RCC 7860 (cell line): ENCODE data around the gene SLAMF6.
"Not testable (repeated sequence)": the region's sequence is repeated elsewhere in the genome, so short reads cannot be mapped to it uniquely, and the experiment has no call there.

Experiments
- DNase-seq: peaks from one replicate; pipeline ENCODE4 v3.0.0-alpha.2; 2015; ENCODE audit warnings: low spot score
- FAIRE-seq: peaks from 2 replicates; lab custom pipeline; 2012; peaks lifted over from hg19 to GRCh38; lab: Jason Lieb, UNC

Gene SLAMF6

DNA sequence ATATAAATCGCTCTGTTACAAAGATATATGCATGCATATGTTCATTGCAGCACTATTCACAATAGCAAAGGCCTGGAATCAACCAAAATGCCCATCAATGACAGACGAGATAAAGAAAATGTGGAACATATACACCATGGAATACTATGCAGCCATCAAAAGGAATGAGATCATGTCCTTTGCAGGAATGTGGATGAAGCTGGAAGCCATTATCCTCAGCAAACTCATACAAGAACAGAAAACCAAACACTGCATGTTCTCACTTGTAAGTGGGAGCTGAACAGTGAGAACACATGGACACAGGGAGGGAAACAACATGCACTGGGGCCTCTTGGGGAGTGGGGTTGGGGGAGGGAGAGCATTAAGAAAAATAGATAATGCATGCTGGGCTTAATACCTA lies 5.5 kb downstream of the SLAMF6 start:
- not testable (repeated sequence) for DNase-seq, FAIRE-seq

- FAIRE-seq, DNase-seq: not testable (repeated sequence)
Measured at GRCh38 chr1:160515908-160516307, 7.1 kb downstream of the SLAMF6 start.

DNA sequence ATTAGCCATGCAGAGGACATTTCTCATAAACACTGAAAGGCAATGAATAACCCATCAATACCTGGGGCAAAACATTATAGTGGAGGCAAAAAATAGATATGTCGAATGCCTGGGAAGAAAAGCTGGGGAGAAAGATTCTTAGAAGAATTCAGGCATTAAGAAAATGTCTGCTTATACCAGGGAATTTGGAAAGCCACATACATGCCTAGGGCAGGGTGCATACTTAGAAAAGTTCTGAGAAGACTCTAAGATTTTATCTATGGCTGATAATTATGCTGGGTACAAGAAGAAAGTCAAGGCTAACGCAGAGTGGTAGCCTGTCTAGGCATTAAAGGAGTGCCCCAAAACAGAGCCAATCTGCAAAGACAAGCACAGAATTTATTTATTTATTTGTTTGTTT lies 18.4 kb downstream of the SLAMF6 start:
- DNase-seq (no peak), FAIRE-seq (no peak)

- FAIRE-seq (no peak), DNase-seq (no peak)
Measured at GRCh38 chr1:160503087-160503486, 20.0 kb downstream of the SLAMF6 start.

DNA sequence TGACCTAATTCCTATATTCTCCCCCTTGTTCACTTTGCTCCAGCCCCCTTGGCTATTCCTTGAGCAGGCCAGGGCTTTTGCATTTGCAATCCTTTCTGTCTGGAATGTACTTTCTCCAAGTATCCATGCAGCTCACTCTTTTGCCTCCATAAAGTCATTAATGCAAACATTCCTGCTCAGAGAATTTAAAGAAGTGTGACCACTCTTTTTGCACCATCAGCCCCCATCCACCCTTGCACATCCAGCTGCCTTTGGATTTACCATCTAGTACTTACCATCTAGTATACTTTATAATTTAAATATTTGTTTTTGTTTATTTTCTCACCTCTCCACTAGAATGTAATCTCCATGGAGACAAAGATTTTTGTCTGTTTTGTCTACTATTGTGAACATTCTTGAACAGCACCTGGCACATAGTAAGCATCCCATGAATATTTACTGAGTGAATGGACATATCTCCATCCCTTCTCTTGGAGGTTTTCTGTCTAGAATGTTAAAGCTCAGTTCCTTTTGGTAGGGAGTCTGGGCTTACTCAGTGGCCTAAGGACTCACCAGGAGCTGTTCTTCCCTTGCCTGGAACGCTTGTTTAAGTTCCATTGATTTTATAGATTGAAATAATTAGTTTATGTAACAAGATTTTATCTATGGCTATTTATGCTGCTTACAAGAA lies 22.6 kb downstream of the SLAMF6 start:
- FAIRE-seq (no peak), DNase-seq (no peak)

- DNase-seq (no peak), FAIRE-seq (no peak)
Measured at GRCh38 chr1:160499631-160500030, 23.4 kb downstream of the SLAMF6 start.

DNA sequence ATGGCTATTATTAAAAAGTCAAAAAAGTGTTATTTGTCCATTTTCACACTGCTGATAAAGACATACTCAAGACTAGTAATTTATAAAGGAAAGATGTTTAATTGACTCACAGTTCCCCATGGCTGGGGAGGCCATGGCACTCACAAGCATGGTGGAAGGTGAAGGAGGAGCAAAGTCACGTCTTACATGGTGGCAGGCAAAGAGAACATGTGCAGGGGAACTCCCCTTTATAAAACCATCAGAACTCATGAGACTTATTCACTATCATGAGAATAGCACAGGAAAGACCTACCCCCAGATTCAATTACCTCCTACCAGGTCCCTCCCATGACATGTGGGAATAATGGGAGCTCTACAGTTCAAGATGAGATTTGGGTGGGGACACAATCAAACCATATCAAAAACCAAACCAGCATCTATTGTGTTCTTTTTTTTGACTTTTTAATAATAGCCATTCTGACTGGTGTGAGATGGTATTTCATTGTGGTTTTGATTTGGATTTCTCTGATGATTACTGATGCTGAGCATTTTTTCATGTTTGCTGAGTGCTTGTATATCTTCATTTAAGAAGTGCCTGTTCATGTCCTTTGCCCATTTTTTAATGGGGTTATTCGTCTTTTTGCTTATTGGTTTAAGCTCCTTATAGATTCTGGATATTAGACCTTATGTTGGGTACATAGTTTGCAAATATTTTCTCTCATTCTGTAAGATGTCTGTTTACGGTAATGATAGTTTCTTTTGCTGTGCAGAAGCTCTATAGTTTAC lies 24.6 kb downstream of the SLAMF6 start:
- DNase-seq, FAIRE-seq: not testable (repeated sequence)

DNA sequence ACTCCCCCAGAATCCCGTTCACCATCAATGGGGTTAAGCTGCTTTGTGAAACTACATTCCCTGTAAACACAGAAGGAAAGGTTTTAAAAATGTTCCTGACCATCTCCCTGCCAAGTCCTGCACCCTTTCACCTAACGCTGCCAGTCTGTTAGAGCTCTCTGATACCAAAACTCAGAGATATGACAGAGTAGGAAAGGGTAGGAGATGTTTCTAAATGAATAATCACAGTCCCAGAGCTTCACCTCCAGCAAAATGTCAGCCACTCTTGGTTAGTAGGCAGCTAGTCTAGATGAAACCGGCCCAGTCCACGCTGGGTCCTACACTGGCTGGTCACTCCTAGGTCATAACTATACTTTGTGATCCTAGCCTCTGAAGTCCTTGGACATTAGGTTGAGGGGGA lies 26.7 kb downstream of the SLAMF6 start:
- DNase-seq = no peak
- no peak for FAIRE-seq

GRCh38 chr1:160494620-160495019 lies 28.4 kb downstream of the SLAMF6 start:
- no peak for DNase-seq

DNA sequence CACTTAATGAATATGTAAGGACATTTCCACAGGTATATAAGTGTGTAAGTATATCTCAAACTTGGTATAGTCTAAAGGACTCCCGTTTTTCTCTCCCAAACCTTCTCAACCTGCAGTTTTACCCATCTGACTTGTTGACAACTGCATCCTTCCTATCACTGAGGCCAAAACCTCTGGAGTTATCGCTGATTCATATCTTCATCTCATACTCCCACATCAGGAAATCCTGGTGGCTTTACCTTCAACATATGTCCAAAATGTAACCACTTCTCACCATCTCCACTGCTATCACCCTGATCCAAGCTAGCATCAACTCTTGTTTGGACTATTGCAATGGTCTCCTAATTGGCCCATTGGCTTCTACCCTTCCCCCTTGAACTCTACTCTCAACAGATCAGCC lies 30.4 kb downstream of the SLAMF6 start:
- DNase-seq (no peak), FAIRE-seq (no peak)

More at GRCh38 chr1:160494620-160495019, 28.4 kb downstream of the SLAMF6 start:
- no peak for FAIRE-seq

- DNase-seq (no peak), FAIRE-seq (no peak)
Measured at GRCh38 chr1:160491981-160492380, 31.1 kb downstream of the SLAMF6 start.

- FAIRE-seq (no peak), DNase-seq (no peak)
Measured at GRCh38 chr1:160491017-160491416, 32.0 kb downstream of the SLAMF6 start.

DNA sequence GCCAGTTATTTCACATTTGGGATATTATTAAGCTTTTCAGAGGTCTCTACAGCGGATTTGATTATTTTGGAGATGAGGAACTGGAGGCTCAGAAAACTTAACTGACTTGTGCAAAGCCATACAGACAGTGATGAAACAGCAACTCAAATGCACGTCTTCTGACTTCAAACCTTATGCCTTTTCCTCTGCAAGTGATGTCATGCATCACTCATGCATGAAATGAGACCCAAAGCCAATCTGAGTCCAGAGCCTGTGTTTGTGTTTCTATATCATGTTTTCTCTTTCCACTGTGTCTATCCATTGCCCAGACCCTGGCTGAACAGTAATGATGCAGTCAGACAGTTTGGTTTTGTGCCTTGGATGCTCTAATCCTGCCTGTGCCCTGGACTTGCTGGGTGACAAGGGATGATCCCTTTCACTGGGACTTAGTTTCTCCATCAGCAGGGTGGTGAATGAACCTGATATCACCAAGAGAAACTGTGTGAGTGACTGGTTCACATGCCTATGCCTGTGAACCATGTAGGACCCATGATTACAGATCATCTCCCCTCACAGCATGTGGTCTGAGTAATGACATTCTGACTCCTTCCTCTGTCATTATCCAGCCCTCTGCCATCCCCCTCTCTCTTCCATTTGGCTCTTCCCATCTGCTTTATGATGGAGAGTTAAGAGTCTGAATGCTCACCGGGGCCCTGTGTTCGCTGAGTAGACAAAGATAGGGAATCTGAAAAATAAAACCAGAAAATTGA lies 33.4 kb downstream of the SLAMF6 start:
- peak; percentile 5 for DNase-seq
- FAIRE-seq = no peak

DNA sequence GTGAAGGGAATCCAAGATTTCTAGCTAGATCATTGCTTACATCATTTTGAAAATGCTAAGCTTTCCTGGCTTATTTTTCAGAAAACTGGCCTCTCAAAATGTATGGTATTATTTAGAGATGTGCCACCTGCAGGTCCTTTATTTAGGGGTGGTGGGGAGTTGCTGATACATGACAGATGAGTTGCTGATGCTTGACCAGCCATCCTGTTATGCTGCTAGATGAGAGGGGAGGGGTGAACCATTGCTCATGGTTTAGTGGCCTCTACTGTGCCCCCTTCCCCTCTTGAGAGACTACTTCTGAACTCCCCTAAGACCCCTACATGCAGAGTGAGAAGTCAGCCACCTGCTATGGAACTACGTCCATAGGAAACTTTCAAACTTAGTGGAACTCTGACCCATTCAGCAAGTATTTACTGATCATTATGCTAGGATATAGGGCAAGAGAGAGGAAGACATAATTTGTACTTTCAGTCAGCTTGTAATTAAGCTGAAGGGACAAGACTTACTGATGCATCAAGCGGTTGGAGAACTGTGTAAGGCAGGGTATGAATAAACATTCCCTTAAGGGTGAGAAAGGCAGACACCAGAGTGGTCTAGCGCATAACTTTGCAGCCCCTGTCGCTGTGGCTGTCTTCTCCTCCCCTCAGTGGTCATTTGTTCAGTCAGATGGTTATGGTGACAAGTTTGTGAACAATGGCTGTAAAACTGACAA lies 34.6 kb downstream of the SLAMF6 start:
- no peak for DNase-seq
- no peak for FAIRE-seq

DNA sequence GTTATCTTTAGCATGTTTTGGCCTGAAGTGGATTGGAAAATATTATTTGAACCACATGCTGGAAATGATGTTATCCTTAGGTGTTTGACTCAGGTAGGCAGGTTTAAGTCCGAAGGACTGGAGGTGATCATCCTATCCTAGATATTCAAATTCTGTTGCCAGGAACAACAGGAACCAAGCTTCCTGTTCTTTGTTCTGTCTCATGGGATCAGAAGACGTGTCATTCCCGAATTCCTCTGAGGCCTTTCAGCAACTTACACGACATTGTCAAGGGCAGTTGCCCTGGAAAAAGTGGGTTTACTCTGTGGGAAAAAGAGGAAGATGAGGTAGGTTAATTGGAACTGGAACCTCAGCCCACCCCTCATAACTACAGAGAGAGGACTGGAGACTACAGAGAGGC lies 36.6 kb downstream of the SLAMF6 start:
- FAIRE-seq (no peak), DNase-seq (no peak)

- no peak for FAIRE-seq
- DNase-seq = no peak
Measured at GRCh38 chr1:160483505-160484185, 39.4 kb downstream of the SLAMF6 start.

GRCh38 chr1:160481979-160482596 lies 41.0 kb downstream of the SLAMF6 start:
- DNase-seq (no peak), FAIRE-seq (no peak)

- not testable (repeated sequence) for FAIRE-seq, DNase-seq
Measured at GRCh38 chr1:160480781-160481180, 42.3 kb downstream of the SLAMF6 start.

GRCh38 chr1:160479091-160479490 lies 44.0 kb downstream of the SLAMF6 start:
- not testable (repeated sequence) for FAIRE-seq, DNase-seq
